OCI-LY1 (cell line): ENCODE data around the gene ABCA4.

Experiments used
- H2AFZ ChIP-seq: fragments of 200-600 bp; sonication (generic), shearing (Covaris generic); 2 replicates; pipeline ENCODE4 v1.6.0; 2014; ENCODE audit warnings: antibody characterized with exemption, mild to moderate bottlenecking, low read length
- H3F3A ChIP-seq: fragments of 200-600 bp; sonication (generic), shearing (Covaris generic); 2 replicates; pipeline ENCODE4 v1.6.0; 2014; ENCODE audit warnings: mild to moderate bottlenecking, antibody characterized with exemption, low read length, moderate library complexity; ENCODE audit not compliant: insufficient read depth
- H3K27ac ChIP-seq: fragments of 200-600 bp; sonication (generic); 2 replicates; pipeline ENCODE4 v1.5.1; 2014; ENCODE audit warnings: low read length, mixed run types, mild to moderate bottlenecking, low read depth; ENCODE audit not compliant: poor library complexity, severe bottlenecking
- H3K27me3 ChIP-seq: fragments of 200-600 bp; sonication (generic); 2 replicates; pipeline ENCODE4 v1.6.0; 2014; ENCODE audit warnings: antibody characterized with exemption, mild to moderate bottlenecking, low read length, moderate library complexity; ENCODE audit not compliant: insufficient read depth
- H3K36me3 ChIP-seq: fragments of 200-600 bp; sonication (generic); 2 replicates; pipeline ENCODE4 v1.6.1; 2014; ENCODE audit warnings: mild to moderate bottlenecking, antibody characterized with exemption, low read length, moderate library complexity, mixed read lengths; ENCODE audit not compliant: insufficient read depth
- H3K4me1 ChIP-seq: fragments of 200-600 bp; sonication (generic); 2 replicates; pipeline ENCODE4 v1.5.1; 2014; ENCODE audit warnings: mild to moderate bottlenecking, low read length, moderate library complexity; ENCODE audit not compliant: insufficient read depth, severe bottlenecking
- H3K4me2 ChIP-seq: fragments of 200-600 bp; sonication (generic), shearing (Covaris generic); 2 replicates; pipeline ENCODE4 v1.6.1; 2014; ENCODE audit warnings: low read length
- H3K4me3 ChIP-seq: fragments of 200-600 bp; sonication (generic); 2 replicates; pipeline ENCODE4 v1.5.1; 2014; ENCODE audit warnings: low read length, low read depth, mild to moderate bottlenecking, mixed read lengths; ENCODE audit not compliant: poor library complexity, severe bottlenecking
- H3K79me2 ChIP-seq: fragments of 200-600 bp; shearing (Covaris generic); 2 replicates; pipeline ENCODE4 v1.6.1; 2016; ENCODE audit warnings: mixed run types, low read length, mixed read lengths; ENCODE audit not compliant: insufficient read depth
- H3K9ac ChIP-seq: fragments of 200-600 bp; sonication (generic), shearing (Covaris generic); 2 replicates; pipeline ENCODE4 v1.6.1; 2014; ENCODE audit warnings: mild to moderate bottlenecking, low read length, mixed read lengths
- H3K9me2 ChIP-seq: fragments of 200-600 bp; sonication (generic), shearing (Covaris generic); 2 replicates; pipeline ENCODE4 v1.6.1; 2014; ENCODE audit warnings: low read depth, mild to moderate bottlenecking, low read length, mixed read lengths
- H3K9me3 ChIP-seq: fragments of 200-600 bp; shearing (Covaris generic); 2 replicates; pipeline ENCODE4 v1.6.1; 2014; ENCODE audit warnings: low read length, mixed read lengths
- H4K20me1 ChIP-seq: fragments of 200-600 bp; sonication (generic), shearing (Covaris generic); 2 replicates; pipeline ENCODE4 v1.6.0; 2016; ENCODE audit warnings: mild to moderate bottlenecking, low read length; ENCODE audit not compliant: insufficient read depth
- EZH2 ChIP-seq: fragments of 200-600 bp; sonication (generic), shearing (Covaris generic); IDR thresholded peaks from 2 replicates; pipeline ENCODE4 v1.8.0; 2017; ENCODE audit warnings: borderline replicate concordance, mixed run types, mild to moderate bottlenecking, antibody characterized with exemption, low read length, moderate library complexity, mixed read lengths
- TF ChIP-seq, protein P1 (sequence below): fragments of 200-600 bp; sonication (generic), shearing (Covaris generic); IDR thresholded peaks from 2 replicates; pipeline ENCODE4 v1.5.1; 2017; ENCODE audit warnings: mild to moderate bottlenecking, antibody characterized with exemption, low read length, moderate library complexity, mixed read lengths

The ABCA4 gene

DNA sequence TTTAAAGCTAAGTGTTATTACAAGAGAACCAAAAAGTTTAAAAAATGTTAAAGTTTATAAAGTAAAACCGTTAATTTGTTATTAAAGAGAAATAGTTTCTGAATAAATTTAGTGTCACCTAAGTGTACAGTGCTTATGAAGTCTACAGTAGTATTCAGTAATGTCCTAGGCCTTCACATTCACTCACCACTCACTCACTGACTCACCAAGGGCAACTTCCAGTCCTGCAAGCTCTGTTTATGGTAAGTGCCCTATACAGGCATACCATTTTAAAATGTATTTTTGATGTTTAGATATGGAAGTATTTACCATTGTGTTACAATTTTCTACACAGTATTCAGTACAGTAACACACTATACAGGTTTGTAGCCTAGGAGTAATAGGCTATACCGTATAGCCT lies 151.6 kb downstream of the ABCA4 start:
- H3K4me3 ChIP-seq: no peak overlapping the region
- no peak overlapping the region for H2AFZ ChIP-seq
- H3K79me2 ChIP-seq: no peaks in the 10 kb centered on the region
- no peaks in the 10 kb centered on the region for H3K9me2 ChIP-seq
- H3K4me1 ChIP-seq: no peaks in the 10 kb centered on the region
- no peaks in the 10 kb centered on the region for H3K9me3 ChIP-seq
- no peaks in the 10 kb centered on the region for H3K36me3 ChIP-seq
- no peaks in the 10 kb centered on the region for H3F3A ChIP-seq
- H3K9ac ChIP-seq: no peak overlapping the region
- H4K20me1 ChIP-seq: no peaks in the 10 kb centered on the region
- TF ChIP-seq, protein P1, sequence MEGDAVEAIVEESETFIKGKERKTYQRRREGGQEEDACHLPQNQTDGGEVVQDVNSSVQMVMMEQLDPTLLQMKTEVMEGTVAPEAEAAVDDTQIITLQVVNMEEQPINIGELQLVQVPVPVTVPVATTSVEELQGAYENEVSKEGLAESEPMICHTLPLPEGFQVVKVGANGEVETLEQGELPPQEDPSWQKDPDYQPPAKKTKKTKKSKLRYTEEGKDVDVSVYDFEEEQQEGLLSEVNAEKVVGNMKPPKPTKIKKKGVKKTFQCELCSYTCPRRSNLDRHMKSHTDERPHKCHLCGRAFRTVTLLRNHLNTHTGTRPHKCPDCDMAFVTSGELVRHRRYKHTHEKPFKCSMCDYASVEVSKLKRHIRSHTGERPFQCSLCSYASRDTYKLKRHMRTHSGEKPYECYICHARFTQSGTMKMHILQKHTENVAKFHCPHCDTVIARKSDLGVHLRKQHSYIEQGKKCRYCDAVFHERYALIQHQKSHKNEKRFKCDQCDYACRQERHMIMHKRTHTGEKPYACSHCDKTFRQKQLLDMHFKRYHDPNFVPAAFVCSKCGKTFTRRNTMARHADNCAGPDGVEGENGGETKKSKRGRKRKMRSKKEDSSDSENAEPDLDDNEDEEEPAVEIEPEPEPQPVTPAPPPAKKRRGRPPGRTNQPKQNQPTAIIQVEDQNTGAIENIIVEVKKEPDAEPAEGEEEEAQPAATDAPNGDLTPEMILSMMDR: no peak
- no peak for TF ChIP-seq EZH2
- no peak overlapping the region for H3K4me2 ChIP-seq
- no peak overlapping the region for H3K27ac ChIP-seq
- no peaks in the 10 kb centered on the region for H3K27me3 ChIP-seq

DNA sequence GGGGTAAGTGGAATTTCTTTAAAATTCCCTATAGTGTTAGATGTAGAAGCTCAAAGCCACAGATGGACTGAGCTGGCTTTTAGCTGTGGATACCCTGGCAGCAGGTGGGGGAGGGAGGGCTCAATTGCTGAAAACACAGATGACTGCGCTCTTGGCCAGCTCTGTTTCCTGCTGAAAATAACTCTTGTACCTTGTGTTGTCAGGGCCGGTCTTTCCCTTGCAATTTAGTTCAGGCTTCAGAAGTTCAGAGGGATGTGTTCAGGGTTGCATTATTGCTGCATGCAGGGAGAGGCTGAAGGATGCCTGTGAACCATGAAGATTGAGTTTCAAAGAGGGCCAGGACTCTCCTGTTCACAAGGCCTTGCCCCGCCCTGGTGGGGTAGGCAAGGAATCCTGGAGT lies 153.6 kb downstream of the ABCA4 start:
- H3K9me2 ChIP-seq: no peaks in the 10 kb centered on the region
- no peaks in the 10 kb centered on the region for H3F3A ChIP-seq
- H3K27me3 ChIP-seq: no peaks in the 10 kb centered on the region
- H4K20me1 ChIP-seq: no peaks in the 10 kb centered on the region
- no peak overlapping the region for H3K4me3 ChIP-seq
- H3K9ac ChIP-seq: no peak overlapping the region
- H3K9me3 ChIP-seq: no peaks in the 10 kb centered on the region
- H3K79me2 ChIP-seq: no peaks in the 10 kb centered on the region
- no peaks in the 10 kb centered on the region for H3K4me1 ChIP-seq
- H2AFZ ChIP-seq: no peak overlapping the region
- no peak overlapping the region for H3K4me2 ChIP-seq
- no peaks in the 10 kb centered on the region for H3K36me3 ChIP-seq
- H3K27ac ChIP-seq: no peak overlapping the region
- TF ChIP-seq, protein P1: no peak
- no peak for TF ChIP-seq EZH2

DNA sequence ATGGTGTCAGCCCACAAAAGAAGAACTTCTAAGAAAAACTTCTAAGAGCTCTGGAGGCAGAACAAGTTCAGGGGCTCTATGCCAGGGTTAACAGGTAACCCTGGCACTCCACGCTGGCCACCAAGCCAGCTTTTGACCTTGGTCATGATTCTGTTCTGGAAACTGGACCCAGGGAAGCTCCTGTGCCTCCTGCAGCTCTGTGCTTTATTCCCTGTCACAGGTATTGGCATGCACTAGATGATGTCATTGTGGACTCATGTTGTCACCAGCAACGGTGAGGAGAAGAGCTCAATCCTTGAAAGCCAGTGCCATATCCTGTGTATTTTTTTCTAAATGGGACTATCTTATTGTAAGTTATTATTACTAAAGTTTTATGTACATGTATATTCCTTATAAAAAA lies 155.1 kb downstream of the ABCA4 start:
- H3K4me1 ChIP-seq: no peaks in the 10 kb centered on the region
- H3K9ac ChIP-seq: no peak overlapping the region
- no peak overlapping the region for H3K27ac ChIP-seq
- H3K9me3 ChIP-seq: no peaks in the 10 kb centered on the region
- H3K4me3 ChIP-seq: no peak overlapping the region
- H3K4me2 ChIP-seq: no peak overlapping the region
- H3K27me3 ChIP-seq: no peaks in the 10 kb centered on the region
- H4K20me1 ChIP-seq: no peaks in the 10 kb centered on the region
- no peaks in the 10 kb centered on the region for H3K9me2 ChIP-seq
- no peaks in the 10 kb centered on the region for H3K79me2 ChIP-seq
- TF ChIP-seq, protein P1: no peak
- no peak for TF ChIP-seq EZH2
- no peaks in the 10 kb centered on the region for H3F3A ChIP-seq
- no peak overlapping the region for H2AFZ ChIP-seq
- no peaks in the 10 kb centered on the region for H3K36me3 ChIP-seq
